SK-N-SH treated with all-trans-retinoic acid at 6 μM for 48 hours (cell line): ENCODE data around the gene TEX29.

Experiments used
- ATAC-seq: fragments of 200-7000 bp; cut with Tn5 transposase; 3 replicates; pipeline ENCODE4 v1.9.1; 2020; ENCODE audit warnings: mild to moderate bottlenecking, moderate library complexity
- ARNTL ChIP-seq: fragments of 450-650 bp; formaldehyde crosslinking; IDR thresholded peaks from 2 replicates; pipeline ENCODE4 v1.5.0; 2020; ENCODE audit warnings: low read depth, mild to moderate bottlenecking, moderate library complexity, borderline replicate concordance
- BACH2 ChIP-seq: fragments of 250-450 bp; sonication (Bioruptor Pico); IDR thresholded peaks from 2 replicates; pipeline ENCODE4 v1.9.0; 2021; ENCODE audit warnings: mild to moderate bottlenecking, borderline replicate concordance
- CREB5 ChIP-seq: fragments of 250-450 bp; sonication (Bioruptor Pico); IDR thresholded peaks from 2 replicates; pipeline ENCODE4 v1.5.1; 2020; ENCODE audit warnings: low read depth, mild to moderate bottlenecking, moderate library complexity
- CSDC2 ChIP-seq: fragments of 250-450 bp; sonication (Bioruptor Pico); IDR thresholded peaks from 2 replicates; pipeline ENCODE4 v1.5.0; 2020; ENCODE audit warnings: mild to moderate bottlenecking, moderate library complexity
- CSRNP3 ChIP-seq: fragments of 250-450 bp; sonication (Bioruptor Pico); IDR thresholded peaks from 2 replicates; pipeline ENCODE4 v1.5.1; 2021; ENCODE audit warnings: mild to moderate bottlenecking, moderate library complexity
- ESRRG ChIP-seq: fragments of 250-450 bp; sonication (Bioruptor Pico); IDR thresholded peaks from 2 replicates; pipeline ENCODE4 v1.6.1; 2021; ENCODE audit warnings: mild to moderate bottlenecking
- ISL1 ChIP-seq: fragments of 250-450 bp; sonication (Bioruptor Pico); IDR thresholded peaks from 2 replicates; pipeline ENCODE4 v2.1.2; 2022; ENCODE audit warnings: mild to moderate bottlenecking, moderate library complexity
- OSR1 ChIP-seq: fragments of 250-450 bp; sonication (Bioruptor Pico); IDR thresholded peaks from 2 replicates; pipeline ENCODE4 v1.8.0; 2022; ENCODE audit warnings: moderate library complexity, mild to moderate bottlenecking, inconsistent platforms
- PATZ1 ChIP-seq: fragments of 250-450 bp; sonication (Bioruptor Pico); IDR thresholded peaks from 2 replicates; pipeline ENCODE4 v1.8.0; 2020; ENCODE audit warnings: mild to moderate bottlenecking, moderate library complexity, borderline replicate concordance
- PPARA ChIP-seq: fragments of 250-450 bp; sonication (Bioruptor Pico); IDR thresholded peaks from 2 replicates; pipeline ENCODE4 v1.5.0; 2020; ENCODE audit warnings: mild to moderate bottlenecking, borderline replicate concordance
- RARB ChIP-seq: fragments of 250-450 bp; sonication (Bioruptor Pico); IDR thresholded peaks from 2 replicates; pipeline ENCODE4 v1.8.0; 2021; ENCODE audit warnings: mild to moderate bottlenecking, moderate library complexity
- SNAI2 ChIP-seq: fragments of 250-450 bp; sonication (Bioruptor Pico); IDR thresholded peaks from 2 replicates; pipeline ENCODE4 v1.5.0; 2020; ENCODE audit warnings: mild to moderate bottlenecking, moderate library complexity
- TCF4 ChIP-seq: fragments of 250-450 bp; sonication (Bioruptor Pico); IDR thresholded peaks from 2 replicates; pipeline ENCODE4 v1.8.0; 2021; ENCODE audit warnings: mild to moderate bottlenecking, moderate library complexity, borderline replicate concordance
- TOX ChIP-seq: fragments of 250-450 bp; sonication (Bioruptor Pico); IDR thresholded peaks from 2 replicates; pipeline ENCODE4 v1.8.0; 2021; ENCODE audit warnings: mild to moderate bottlenecking, moderate library complexity, borderline replicate concordance
- TSHZ2 ChIP-seq: fragments of 250-450 bp; sonication (Bioruptor Pico); IDR thresholded peaks from 2 replicates; pipeline ENCODE4 v1.5.0; 2020; ENCODE audit warnings: mild to moderate bottlenecking, moderate library complexity
- ZC3H10 ChIP-seq: fragments of 250-450 bp; sonication (Bioruptor Pico); IDR thresholded peaks from 2 replicates; pipeline ENCODE4 v1.5.1; 2021; ENCODE audit warnings: mild to moderate bottlenecking, moderate library complexity
- ZFP3 ChIP-seq: fragments of 250-450 bp; sonication (Bioruptor Pico); IDR thresholded peaks from 2 replicates; pipeline ENCODE4 v1.5.0; 2020; ENCODE audit warnings: mild to moderate bottlenecking, moderate library complexity
- ZNF565 ChIP-seq: fragments of 450-650 bp; formaldehyde crosslinking; conservative IDR thresholded peaks from 2 replicates; pipeline ENCODE4 v1.5.0; 2020; ENCODE audit warnings: low read depth, mild to moderate bottlenecking, moderate library complexity
- ZNF70 ChIP-seq: fragments of 450-650 bp; formaldehyde crosslinking; IDR thresholded peaks from 2 replicates; pipeline ENCODE4 v1.5.0; 2020; ENCODE audit warnings: mild to moderate bottlenecking, moderate library complexity

The TEX29 gene

GRCh38 chr13:111346101-111346680 lies 25.7 kb downstream of the TEX29 start:
- no peak for ATAC-seq

GRCh38 chr13:111347438-111347837 lies 27.0 kb downstream of the TEX29 start:
- ATAC-seq, result no peak
- no peak for TF ChIP-seq TOX (CRISPR knock-in tag)

More at GRCh38 chr13:111346101-111346680, 25.7 kb downstream of the TEX29 start:
- TF ChIP-seq CREB5 (CRISPR knock-in tag) (no peak), TSHZ2 (CRISPR knock-in tag) (no peak), SNAI2 (no peak), PATZ1 (CRISPR knock-in tag) (no peak), ZFP3 (CRISPR knock-in tag) (no peak), ZNF70 (no peak), ARNTL (no peak), PPARA (CRISPR knock-in tag) (no peak), TOX (CRISPR knock-in tag) (no peak), RARB (no peak), ZC3H10 (CRISPR knock-in tag) (no peak), ZNF565 (CRISPR knock-in tag) (no peak), ESRRG (CRISPR knock-in tag) (no peak), BACH2 (CRISPR knock-in tag) (no peak), OSR1 (CRISPR knock-in tag) (no peak), TCF4 (CRISPR knock-in tag) (no peak)
- TF ChIP-seq, all 23 proteins: peak for 0

GRCh38 chr13:111353508-111353907 lies 33.1 kb downstream of the TEX29 start:
- TF ChIP-seq ESRRG (CRISPR knock-in tag) (no peak), ZNF565 (CRISPR knock-in tag) (no peak), CSRNP3 (CRISPR knock-in tag) (no peak), ZNF70 (no peak), CSDC2 (CRISPR knock-in tag) (no peak), OSR1 (CRISPR knock-in tag) (no peak), ARNTL (no peak), SNAI2 (no peak), ZC3H10 (CRISPR knock-in tag) (no peak), TCF4 (CRISPR knock-in tag) (no peak), BACH2 (CRISPR knock-in tag) (no peak), TOX (CRISPR knock-in tag) (no peak), RARB (no peak), CREB5 (CRISPR knock-in tag) (no peak), ZFP3 (CRISPR knock-in tag) (no peak)
- no peak for ATAC-seq

- no peak for TF ChIP-seq ZFP3 (CRISPR knock-in tag)
- TF ChIP-seq SNAI2, result no peak
- TF ChIP-seq ZNF70, result no peak
- no peak for TF ChIP-seq CSDC2 (CRISPR knock-in tag)
- TF ChIP-seq OSR1 (CRISPR knock-in tag), result no peak
- no peak for TF ChIP-seq TOX (CRISPR knock-in tag)
- TF ChIP-seq ISL1 (CRISPR knock-in tag), result no peak
- TF ChIP-seq ARNTL, result no peak
- no peak for ATAC-seq
Measured at GRCh38 chr13:111354789-111355188, 34.3 kb downstream of the TEX29 start.
